ENCODE results near the gene TUBGCP6. TPM values are rescaled to one million over a fixed set of nuclear protein-coding genes. Genes with fewer than 3 reads are reported as not detected.

Gene TUBGCP6
- total and polyA plus RNA-seq, 10 of the 15 experiments (the other 5 are each of a cell fraction or from before 2014, with no cell fraction given): 0.74 to 41.4 (median 19.4) TPM

- Histone ChIP-seq H3K9ac (ENCODE audit: control insufficient read depth, insufficient read depth, low read length) (peak overlapping the region; percentile 90), H3K9me3 (replicated peaks; ENCODE audit: control insufficient read depth, insufficient read depth, low read length) (no peaks in the 10 kb centered on the region), H3K4me1 (ENCODE audit: control insufficient read depth, insufficient read depth, low read length) (peaks cover 28% of the 10 kb centered on the region), H3K27me3 (replicated peaks in 1 of 2; ENCODE audit: control insufficient read depth in 2 of 2, insufficient read depth in 2 of 2, low read length in 1 of 2) (no peaks in the 10 kb centered on the region), H2AFZ (ENCODE audit: control insufficient read depth, low read depth, low read length) (peak overlapping the region; percentile 90), H3K4me2 (ENCODE audit: control insufficient read depth, insufficient read depth) (peak overlapping the region; percentile 91), H3K36me3 (ENCODE audit: control insufficient read depth in 2 of 2, insufficient read depth in 2 of 2, low read length in 1 of 2) (peaks cover 6 to 14% of the 10 kb centered on the region in 2 experiments; a peak in 3 of 4 replicates), H3K27ac (ENCODE audit: control insufficient read depth, insufficient read depth) (peak overlapping the region; percentile 71), H3K79me2 (ENCODE audit: control insufficient read depth, insufficient read depth, low read length) (peaks cover 59% of the 10 kb centered on the region), H3K4me3 (peak overlapping the region; percentile 83), H4K20me1 (ENCODE audit: control insufficient read depth, insufficient read depth) (no peaks in the 10 kb centered on the region; the same call in none of the 2 replicates)
- intact Hi-C loops (cut with micrococcal nuclease; ENCODE audit: unreplicated experiment) (loop anchor here (10.0 kb wide), 1 partner anchor 229 kb away; the partner anchor contains the start of gene SBF1), in situ Hi-C loops (cut with MboI) (no loop called here)
- ChIA-PET SMC1A (ENCODE audit: uncharacterized antibody, unreplicated experiment) (no interaction called here), RAD21 (ENCODE audit: unreplicated experiment) (no interaction called here), POLR2A (no interaction called here), CTCF (interaction anchor here (1.2 to 1.6 kb wide), 2 partner anchors 8 to 16 kb away, joined by 3 read pairs; no protein-coding TSS in a partner anchor)
- WGBS (ENCODE audit: insufficient coverage, insufficient replicate concordance, low lambda C conversion rate, missing lambda C conversion rate): 12% methylated on average over 33 of the region's 53 CpGs
- ATAC-seq: peak; percentile 27
- no peak for FAIRE-seq
- BruUV-seq (replicated peaks): no TSS peak
- TF ChIP-seq POLR2AphosphoS5 (IDR thresholded peaks at IDR 0.05; ENCODE audit: low read length) (0 out of 2 replicates have a peak, but pooled peaks have one; percentile 9), CUX1 (IDR thresholded peaks at IDR 0.05; ENCODE audit: insufficient replicate concordance, low read depth, low read length) (no peak), EGR1 (IDR thresholded peaks at IDR 0.05; ENCODE audit: borderline replicate concordance in 1 of 2, low read depth in 2 of 2, low read length in 2 of 2) (peak; percentile 1 to 40; a peak in 2 of 3 replicates)
- no peak for DNase-seq (ENCODE audit: low read depth, low spot score)
Observed at GRCh38 chr22:50245214-50246072, 620 bp upstream of the TUBGCP6 start.
